Head of caudate nucleus (tissue), 42 donors: Measurements from ENCODE around the gene CFAP157.
"Not testable (repeated sequence)": the region's sequence is repeated elsewhere in the genome, so short reads cannot be mapped to it uniquely, and the experiment has no call there.

Source experiments
- DNase-seq, 42 donors: peaks; one replicate each; pipeline versions ENCODE4 v3.0.0 to v3.0.0-alpha.2; 2020 to 2021; ENCODE audit warnings: mixed read lengths in 7 of 42
- intact Hi-C: fragments of 100-400 bp; cut with DNase I; formaldehyde crosslinking; loops from one replicate; pipeline ENCODE4 v1.15.0; 2022

CFAP157 gene

GRCh38 chr9:127749090-127749787, 42.5 kb downstream of the CFAP157 start:
- intact Hi-C loops: no loop called here
- no peak for DNase-seq

- DNase-seq: no peak
- intact Hi-C loops: no loop called here
Observed at GRCh38 chr9:127751269-127752054, 44.7 kb downstream of the CFAP157 start.

GRCh38 chr9:127753148-127753547, 46.4 kb downstream of the CFAP157 start:
- intact Hi-C loops: no loop called here
- DNase-seq: no peak

GRCh38 chr9:127753622-127754021, 46.8 kb downstream of the CFAP157 start:
- intact Hi-C loops: no loop called here
- no peak for DNase-seq

GRCh38 chr9:127754099-127755060, 47.6 kb downstream of the CFAP157 start:
- intact Hi-C loops: no loop called here
- peak in 41 of 42 donors; percentile 48 to 88 (median 74) for DNase-seq

GRCh38 chr9:127755061-127756060, 48.6 kb downstream of the CFAP157 start:
- peak in 10 of 42 donors; percentile 26 to 61 (median 36) for DNase-seq
- intact Hi-C loops: no loop called here

- no peak for DNase-seq
- intact Hi-C loops: no loop called here
Observed at GRCh38 chr9:127756233-127756632, 49.4 kb downstream of the CFAP157 start.

- intact Hi-C loops, DNase-seq: not testable (repeated sequence)
Observed at GRCh38 chr9:127756776-127757175, 50.0 kb downstream of the CFAP157 start.

GRCh38 chr9:127758843-127759242, 52.1 kb downstream of the CFAP157 start:
- intact Hi-C loops: no loop called here
- no peak for DNase-seq

- DNase-seq: no peak
- intact Hi-C loops: no loop called here
Observed at GRCh38 chr9:127761061-127761460, 54.3 kb downstream of the CFAP157 start.

- intact Hi-C loops: no loop called here
- no peak for DNase-seq
Observed at GRCh38 chr9:127761491-127761956, 54.7 kb downstream of the CFAP157 start.

GRCh38 chr9:127762111-127762676, 55.4 kb downstream of the CFAP157 start:
- peak in 9 of 42 donors; percentile 12 to 56 (median 30) for DNase-seq
- intact Hi-C loops: no loop called here

- DNase-seq: peak in 6 of 42 donors; percentile 19 to 70 (median 46)
- intact Hi-C loops: no loop called here
Observed at GRCh38 chr9:127763918-127764384, 57.2 kb downstream of the CFAP157 start.

GRCh38 chr9:127765418-127765817, 58.6 kb downstream of the CFAP157 start:
- intact Hi-C loops: no loop called here
- DNase-seq: no peak
